HG02642 (cell line): ENCODE results near the gene NBPF20.
"Not testable (repeated sequence)": the region's sequence is repeated elsewhere in the genome, so short reads cannot be mapped to it uniquely, and the experiment has no call there.

Source experiments
- ATAC-seq: cut with Tn5 transposase; IDR thresholded peaks from one replicate; pipeline ENCODE4 v1.9.1; 2021; ENCODE audit warnings: mild to moderate bottlenecking; ENCODE audit not compliant: unreplicated experiment, poor library complexity

NBPF20 gene, protein sequence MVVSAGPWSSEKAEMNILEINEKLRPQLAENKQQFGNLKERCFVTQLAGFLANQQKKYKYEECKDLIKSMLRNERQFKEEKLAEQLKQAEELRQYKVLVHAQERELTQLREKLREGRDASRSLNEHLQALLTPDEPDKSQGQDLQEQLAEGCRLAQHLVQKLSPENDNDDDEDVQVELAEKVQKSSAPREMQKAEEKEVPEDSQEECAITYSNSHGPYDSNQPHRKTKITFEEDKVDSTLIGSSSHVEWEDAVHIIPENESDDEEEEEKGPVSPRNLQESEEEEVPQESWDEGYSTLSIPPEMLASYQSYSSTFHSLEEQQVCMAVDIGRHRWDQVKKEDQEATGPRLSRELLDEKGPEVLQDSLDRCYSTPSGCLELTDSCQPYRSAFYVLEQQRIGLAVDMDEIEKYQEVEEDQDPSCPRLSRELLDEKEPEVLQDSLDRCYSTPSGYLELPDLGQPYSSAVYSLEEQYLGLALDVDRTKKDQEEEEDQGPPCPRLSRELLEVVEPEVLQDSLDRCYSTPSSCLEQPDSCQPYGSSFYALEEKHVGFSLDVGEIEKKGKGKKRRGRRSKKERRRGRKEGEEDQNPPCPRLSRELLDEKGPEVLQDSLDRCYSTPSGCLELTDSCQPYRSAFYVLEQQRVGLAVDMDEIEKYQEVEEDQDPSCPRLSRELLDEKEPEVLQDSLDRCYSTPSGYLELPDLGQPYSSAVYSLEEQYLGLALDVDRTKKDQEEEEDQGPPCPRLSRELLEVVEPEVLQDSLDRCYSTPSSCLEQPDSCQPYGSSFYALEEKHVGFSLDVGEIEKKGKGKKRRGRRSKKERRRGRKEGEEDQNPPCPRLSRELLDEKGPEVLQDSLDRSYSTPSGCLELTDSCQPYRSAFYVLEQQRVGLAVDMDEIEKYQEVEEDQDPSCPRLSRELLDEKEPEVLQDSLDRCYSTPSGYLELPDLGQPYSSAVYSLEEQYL (N-terminal part only)

DNA sequence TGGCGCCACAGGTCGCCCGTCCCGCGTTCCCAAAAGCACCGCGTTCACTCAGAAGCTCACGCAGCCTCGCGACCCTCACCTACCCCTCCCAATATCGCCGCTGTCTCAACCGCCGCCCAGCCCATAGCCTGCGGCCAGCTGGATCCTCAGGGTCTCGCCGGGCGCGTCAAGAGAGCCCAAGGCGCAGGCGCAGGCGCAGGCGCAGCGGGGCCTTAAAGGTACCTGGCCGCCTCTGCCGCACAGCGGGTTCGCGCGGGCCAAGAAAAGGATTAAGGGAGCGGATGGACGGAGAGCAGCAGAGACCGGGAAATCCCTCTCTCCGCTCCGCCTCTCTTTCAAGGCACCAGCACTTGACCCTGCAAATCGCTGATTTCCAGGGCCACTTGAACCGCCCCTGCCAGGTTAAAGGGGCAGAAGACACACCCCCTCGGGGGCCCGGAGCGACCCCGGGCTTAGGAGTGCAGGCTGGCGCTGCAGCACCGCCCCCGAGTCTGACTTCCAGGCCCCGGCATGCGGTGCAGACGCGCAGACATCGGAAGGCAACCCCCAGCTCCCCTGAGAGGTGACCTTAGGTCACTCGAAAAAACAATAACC, at the start of gene NBPF20:
NBPF20 (minus strand) TSS at position 168 of the 594 bp plus-strand sequence. CDS start 20,331 bp downstream, outside the sequence.
- ATAC-seq: peak; percentile 99

- not testable (repeated sequence) for ATAC-seq
Observed at GRCh38 chr1:145474837-145475368, 49.5 kb upstream of the NBPF20 start.

DNA sequence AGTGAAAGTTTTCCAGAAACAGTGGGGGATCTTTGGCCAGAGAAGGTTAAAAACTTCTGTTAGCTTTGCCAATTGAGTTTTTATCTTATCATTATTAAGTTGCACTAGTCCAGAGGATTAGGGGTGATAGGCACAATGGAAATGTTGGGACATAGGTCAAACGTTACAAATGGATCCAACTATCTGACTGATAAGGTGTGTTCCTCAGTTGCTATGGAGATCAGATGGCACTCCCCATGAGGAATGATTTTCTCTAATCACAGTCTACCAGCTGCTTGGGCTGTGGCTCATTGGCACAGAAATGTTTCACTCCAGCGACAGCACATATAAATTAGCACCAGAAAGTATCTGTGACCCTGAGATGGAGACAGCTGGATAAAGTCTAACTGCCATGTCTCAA, 47.3 kb upstream of the NBPF20 start:
- not testable (repeated sequence) for ATAC-seq

GRCh38 chr1:145471365-145471764, 46.0 kb upstream of the NBPF20 start:
- not testable (repeated sequence) for ATAC-seq

DNA sequence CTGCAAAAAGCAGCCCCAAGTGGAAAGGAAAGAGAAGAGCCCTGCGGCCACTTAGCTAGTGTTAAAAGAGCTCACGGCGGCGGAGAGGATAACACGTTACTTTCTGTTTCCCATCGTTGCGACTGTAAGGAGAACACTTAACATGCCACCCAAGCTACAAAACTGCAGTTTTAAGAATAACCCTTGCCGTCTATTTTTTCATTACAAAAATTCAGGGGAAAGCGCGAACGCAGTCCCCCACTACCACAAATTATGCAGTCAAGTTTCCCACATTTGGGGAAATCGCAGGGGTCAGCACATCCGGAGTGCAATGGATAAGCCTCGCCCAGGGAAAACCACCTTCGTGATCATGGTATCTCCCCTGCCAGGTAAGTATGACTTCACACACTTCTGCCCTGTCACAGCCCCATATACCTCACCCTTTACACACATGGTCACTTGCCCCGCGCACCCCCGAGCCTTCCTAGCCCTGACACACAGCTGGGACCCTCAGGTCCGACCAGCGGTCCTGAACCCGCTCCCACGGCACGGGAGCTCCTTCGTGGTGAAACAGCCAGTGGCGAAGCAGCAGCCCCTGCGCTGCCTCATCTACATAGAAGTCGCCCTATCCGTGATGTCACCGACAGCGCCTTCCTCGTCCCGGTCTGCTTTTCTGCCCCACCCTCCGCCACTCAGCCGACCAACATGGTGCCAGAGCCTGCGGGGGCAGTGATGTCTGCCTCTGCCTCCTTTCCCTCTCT, 40.2 kb upstream of the NBPF20 start:
- ATAC-seq: peak; percentile 90

- ATAC-seq: peak; percentile 24
Observed at GRCh38 chr1:145464708-145465336, 39.4 kb upstream of the NBPF20 start.

GRCh38 chr1:145464017-145464416, 38.6 kb upstream of the NBPF20 start:
- not testable (repeated sequence) for ATAC-seq

DNA sequence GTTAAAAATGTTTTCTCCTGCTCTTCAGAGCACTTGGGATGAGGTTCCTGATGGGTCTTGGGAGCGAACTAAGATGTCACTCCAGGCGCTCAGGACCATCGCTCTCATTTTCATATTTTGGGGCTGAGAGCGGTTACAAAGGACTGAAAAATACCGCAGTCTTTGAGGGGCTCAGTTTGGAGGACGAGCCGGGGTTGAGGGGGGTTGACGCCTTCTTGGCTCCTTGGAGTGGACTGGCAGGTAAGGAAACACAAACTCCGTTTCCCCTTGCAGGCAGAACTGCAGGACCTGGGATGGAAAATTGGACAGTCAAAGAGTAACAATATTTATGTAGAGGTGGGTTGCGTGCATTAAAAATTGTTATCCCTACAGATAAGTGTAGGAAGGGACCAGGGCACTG, 35.3 kb upstream of the NBPF20 start:
- ATAC-seq: not testable (repeated sequence)

- ATAC-seq: not testable (repeated sequence)
Observed at GRCh38 chr1:145460048-145460447, 34.6 kb upstream of the NBPF20 start.

DNA sequence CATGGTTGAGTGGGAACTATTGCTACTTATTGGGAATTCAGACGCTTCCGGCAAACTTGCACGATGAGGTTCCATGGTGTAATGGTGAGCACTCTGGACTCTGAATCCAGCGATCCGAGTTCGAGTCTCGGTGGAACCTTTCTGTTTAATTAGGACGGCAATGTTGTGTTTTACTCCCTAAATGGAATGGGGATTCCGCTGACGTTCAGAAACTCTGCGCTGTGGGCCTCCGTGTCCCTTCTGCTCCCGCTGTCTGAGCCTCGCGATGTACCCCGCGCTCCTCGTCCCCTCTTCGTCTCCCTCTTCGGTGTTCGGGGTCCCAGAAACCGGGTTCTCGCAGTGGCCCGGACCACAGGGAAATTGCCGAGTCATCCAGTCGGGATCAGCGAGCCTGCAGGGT, 34.2 kb upstream of the NBPF20 start:
- not testable (repeated sequence) for ATAC-seq

DNA sequence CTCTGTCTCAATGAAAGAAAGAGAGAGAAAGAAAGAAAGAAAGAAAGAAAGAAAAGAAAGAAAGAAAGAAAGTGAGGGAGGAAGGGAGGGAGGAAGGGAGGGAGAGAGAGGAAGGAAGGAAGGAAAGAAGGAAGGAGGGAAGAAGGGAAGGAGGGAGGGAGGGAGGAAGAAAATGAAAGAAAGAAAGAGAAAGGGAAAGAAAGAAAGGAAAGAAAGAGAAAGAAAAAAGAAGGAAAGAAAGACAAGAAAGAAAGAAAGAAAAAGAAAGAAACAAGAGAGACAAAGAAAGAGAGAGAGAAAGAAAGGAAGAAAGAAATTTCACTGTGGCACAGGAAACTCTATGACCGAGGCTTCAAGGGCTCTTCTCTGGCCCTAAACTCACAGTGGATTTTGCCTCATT, 33.7 kb upstream of the NBPF20 start:
- not testable (repeated sequence) for ATAC-seq

DNA sequence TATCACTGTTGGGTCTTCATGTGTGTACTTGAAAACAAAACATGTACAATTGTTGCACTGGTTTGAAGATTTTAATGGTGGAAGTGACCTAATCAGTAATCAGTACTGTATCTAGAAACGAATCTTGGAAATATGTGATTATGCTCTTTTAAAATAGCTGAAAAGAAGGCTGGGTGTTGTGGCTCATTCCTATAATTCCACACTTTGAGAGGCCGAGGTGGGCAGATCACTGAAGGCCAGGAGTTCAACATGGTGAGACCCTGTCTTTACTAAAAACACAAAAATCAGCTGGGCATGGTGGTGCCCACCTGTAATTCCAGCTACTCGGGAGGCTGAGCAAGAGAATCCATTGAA, 29.4 kb upstream of the NBPF20 start:
- not testable (repeated sequence) for ATAC-seq

GRCh38 chr1:145453873-145454823, 28.7 kb upstream of the NBPF20 start:
- ATAC-seq: not testable (repeated sequence)

DNA sequence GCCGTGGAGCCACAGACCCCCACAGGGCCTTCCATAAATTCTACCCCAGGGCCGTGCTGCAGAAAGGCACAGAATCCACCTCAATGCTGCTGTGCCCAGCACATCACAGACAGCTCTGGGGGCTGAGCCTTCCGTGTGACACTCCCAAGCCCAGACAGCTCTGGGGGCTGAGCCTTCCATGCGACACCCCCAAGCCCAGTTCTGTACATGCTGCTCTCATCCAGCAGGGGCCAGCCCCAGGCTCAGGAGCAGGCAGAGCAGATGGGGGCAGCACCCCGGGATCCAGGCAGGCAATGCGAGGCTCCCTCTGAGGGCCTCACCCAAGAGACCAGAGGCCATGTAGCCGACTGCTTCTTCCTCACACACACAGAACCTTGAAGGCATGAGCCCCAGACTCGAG, 27.1 kb upstream of the NBPF20 start:
- not testable (repeated sequence) for ATAC-seq

- not testable (repeated sequence) for ATAC-seq
Observed at GRCh38 chr1:145451914-145452313, 26.5 kb upstream of the NBPF20 start.

GRCh38 chr1:145445219-145445618, 19.8 kb upstream of the NBPF20 start:
- not testable (repeated sequence) for ATAC-seq

- not testable (repeated sequence) for ATAC-seq
Observed at GRCh38 chr1:145442340-145442739, 16.9 kb upstream of the NBPF20 start.
